Stimulated activated CD4-positive, alpha-beta T cell treated with anti-CD3 and anti-CD28 coated beads, Interleukin-1b, Interleukin-23, amount 100 ng/mL, for 24 hours (primary cell): ENCODE measurements around the gene WARS2.

Experiments used
- DNase-seq, 4 experiments: peaks; one replicate each; pipeline ENCODE4 v3.0.0-alpha.2; 2020; ENCODE audit warnings: low read depth in 4 of 4, low spot score in 1 of 4

WARS2 gene

DNA sequence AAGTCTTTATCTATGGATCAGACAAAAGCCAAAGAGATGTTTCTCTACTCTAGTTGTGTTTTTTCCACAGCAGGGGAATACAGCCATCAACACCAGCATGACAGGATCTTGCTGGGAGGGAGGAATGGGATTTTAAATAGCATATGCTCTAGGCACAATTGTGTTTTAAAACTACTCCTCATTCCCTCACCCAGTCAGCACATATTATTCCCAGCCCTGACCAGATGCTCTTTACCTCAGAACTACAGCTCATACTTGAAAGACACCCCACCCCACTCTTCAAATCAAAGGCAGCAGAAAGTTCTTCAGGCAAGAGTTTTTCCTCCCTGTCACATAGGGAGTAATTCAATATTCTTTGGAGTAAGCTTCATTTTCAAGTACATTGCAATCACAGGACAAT lies 106.1 kb downstream of the WARS2 start:
- no peak for DNase-seq

DNA sequence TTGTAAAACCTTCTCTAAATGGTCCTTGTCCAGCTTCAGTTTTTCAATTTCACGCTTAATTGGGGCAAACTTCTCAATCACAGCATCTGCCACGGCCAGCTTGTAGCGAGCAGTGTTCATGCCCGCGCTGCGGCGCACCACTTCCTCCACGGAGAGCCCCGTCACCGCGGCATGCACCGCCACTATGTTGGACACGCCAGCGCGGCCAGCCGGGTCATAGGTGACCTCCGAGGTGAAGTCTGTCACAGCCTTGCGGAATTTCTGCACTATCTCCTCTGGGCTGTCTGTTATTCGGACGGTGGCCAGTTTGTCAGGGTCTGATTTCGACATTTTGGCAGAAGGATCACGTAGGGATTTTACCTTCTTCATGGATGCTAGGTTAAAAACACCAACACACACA lies 107.5 kb downstream of the WARS2 start:
- DNase-seq, result no peak

DNA sequence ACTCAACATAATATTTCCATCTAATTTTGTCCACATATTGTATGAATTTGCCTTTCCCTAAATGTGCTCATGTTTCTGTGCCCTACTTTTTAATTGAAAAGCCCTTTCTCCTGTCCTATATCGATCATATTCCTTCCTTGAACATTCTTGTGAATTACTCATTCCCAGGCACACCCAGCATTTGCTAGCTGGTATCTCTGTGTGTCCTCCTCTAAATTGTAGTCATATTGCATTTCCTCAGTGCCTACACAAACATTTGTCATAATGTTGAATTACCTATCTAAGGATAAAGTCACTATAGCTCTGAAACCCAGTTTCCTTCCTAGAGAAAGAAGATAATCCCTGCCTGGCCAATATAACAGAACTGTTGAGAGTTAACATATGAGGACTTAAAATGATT lies 112.7 kb downstream of the WARS2 start:
- no peak for DNase-seq

DNA sequence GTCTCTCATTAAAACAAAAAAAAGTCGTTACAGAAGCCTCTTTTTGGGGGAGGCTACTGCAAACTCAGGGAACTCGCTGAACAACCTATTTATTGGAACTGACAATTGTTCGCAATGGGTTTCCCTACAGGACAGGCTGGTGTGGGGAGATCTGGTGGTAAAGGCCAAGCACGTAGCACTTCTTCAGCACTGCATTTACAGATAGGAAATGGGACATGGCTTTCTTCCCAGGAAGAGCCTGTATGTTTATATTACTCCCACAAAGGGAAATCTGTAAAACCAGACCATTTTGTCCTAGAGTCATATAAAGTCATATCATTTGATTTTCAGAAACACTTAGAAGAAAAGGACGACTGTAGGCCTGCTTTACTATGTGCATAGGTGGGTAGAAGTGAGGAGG lies 113.5 kb downstream of the WARS2 start:
- no peak for DNase-seq

DNA sequence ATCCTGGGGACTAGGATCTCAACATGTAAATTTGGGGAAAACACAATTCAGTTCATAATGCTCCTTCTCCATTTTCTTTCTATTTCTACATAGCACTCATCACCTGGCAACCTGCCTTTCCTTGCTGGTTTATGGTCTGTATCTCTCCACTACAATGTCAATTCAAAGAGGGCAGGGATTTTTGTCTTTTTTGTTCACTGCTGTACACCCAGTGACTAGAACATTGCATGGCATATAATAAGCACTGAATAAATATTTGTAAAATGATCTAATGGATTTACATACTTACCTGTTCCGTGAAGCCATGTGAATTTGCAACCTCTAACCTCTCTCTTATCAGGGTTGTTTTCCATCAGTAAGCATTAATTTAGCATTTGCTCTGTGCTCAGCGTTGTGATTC lies 124.9 kb downstream of the WARS2 start:
- DNase-seq, result no peak

DNA sequence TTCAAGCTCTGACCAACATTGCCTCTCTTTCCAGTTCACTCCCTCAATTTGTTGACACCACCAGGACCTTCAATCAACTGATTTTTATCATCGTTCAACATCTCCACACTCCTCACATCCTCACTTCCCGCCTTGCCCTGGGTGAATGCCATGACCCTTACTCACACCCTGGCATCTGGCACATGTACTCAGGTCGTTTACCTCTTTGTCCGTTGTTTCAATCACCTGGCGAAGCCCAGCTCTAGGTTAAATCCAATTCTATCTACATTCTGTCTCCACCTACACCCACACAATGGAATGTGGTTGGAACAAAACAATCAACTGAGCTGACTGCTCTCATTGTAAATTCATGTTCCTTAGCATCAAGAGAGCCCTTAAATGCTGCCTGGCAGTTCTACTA lies 128.1 kb downstream of the WARS2 start:
- DNase-seq, result no peak

DNA sequence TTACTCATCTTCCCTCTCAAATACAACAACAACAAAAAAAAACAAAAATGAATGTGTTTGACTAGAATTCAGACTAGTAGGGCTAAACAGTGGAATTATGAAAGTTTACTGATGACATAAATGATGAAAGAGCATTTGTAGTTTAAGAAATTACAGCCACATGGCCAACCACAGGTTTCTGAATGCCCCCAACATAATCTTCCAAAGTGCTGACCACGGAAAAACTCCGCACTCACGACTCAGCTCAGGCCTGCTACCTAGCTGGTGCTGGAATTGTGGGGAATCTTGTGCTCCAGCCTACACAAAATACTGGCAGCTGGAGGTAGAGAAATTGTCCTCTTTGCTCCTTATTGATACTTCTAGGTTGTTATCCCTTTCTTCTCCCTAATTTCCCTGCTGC lies 128.7 kb downstream of the WARS2 start:
- no peak for DNase-seq

DNA sequence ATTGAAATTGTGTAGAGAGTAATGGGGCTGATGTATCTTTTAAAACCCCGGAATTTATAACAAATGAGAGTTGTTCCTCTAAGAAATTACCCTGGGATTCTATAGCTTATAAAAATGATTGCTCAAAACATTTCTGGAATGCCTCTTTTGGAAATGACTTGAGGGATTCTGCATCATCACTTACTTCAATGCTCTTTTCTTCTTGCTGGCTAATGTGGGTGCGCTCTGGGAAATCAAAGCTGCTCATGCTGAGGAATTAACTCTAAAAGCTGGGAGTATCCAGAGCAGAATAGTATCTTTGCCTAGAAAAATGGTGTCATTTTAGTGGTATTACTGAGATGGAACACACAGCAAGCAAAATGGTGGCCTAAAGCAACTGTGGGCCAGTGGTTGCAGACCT lies 129.3 kb downstream of the WARS2 start:
- DNase-seq, result no peak

DNA sequence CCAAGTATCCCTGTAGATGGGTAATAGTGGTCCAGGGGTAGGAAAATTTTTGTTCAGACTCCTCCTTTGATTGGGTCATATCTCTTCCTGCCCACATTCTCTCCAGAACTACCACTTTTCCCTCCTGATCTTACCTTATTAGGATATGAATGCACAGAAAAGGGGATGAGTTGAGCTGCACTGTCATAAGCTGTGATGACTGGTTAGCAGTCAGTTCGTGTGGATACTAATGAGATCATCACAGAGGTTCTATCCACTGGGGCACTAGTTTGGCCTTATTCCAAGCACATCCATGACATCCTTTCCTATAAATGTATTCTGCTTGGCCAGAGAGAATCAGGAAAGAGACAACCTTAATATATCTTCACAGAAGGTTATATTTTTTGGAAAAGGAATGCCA lies 130.3 kb downstream of the WARS2 start:
- DNase-seq, result no peak

DNA sequence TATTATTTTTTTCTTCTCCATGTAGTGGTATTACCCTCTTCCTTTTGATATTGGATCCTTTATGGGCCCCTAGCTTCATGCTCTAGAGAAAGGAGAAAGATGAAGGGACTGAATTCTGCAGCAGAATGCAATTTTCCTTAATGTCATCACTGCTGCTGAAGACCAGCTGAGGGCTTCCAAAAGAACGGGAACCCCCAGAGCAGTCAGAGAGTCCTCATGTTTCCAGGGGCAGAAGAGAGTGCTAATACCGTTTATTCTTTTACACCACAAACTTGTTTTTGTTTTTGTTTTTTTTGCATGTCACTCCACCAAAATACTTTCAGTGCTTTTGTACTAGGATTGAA lies 131.2 kb downstream of the WARS2 start:
- DNase-seq, result no peak

DNA sequence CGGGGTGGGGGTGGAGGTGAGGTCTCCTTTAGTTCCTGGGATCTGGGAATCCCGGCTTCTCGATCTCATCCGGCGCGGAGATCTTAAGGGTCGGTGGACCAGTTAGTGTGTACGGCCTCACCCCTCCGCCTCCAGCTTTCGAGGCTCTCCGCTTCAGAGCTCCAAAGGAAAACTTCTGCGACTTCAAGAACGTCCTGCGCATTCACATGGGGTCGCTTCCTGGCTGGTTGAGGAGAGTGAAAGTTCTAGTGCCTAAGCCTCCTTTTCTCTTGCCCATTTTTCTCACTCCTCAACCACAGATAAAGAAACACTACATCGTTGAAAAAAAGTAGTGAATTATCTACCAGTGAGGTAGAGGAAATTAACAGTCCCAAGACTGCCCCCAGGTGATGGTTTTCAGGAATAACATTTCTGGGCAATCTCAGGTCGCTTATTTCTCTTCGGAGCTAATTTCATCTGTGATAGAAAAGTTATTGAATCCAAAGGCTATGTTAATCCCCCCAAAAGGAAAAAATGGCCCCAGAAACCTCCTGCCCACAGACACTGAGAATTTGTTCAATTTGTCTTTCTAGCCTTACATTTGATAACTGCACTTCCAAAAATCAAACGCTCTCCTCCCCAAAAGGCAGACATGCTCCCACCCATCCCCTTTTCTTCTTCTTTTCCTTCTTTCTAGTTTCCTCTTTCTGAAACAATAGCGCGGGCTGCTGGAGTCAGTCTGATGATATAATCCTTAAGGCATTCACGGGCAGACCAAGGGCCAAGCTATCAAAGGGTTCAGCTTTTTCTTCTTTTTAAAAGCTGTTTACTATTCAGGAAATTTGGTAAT lies 131.8 kb downstream of the WARS2 start:
- DNase-seq, result no peak

DNA sequence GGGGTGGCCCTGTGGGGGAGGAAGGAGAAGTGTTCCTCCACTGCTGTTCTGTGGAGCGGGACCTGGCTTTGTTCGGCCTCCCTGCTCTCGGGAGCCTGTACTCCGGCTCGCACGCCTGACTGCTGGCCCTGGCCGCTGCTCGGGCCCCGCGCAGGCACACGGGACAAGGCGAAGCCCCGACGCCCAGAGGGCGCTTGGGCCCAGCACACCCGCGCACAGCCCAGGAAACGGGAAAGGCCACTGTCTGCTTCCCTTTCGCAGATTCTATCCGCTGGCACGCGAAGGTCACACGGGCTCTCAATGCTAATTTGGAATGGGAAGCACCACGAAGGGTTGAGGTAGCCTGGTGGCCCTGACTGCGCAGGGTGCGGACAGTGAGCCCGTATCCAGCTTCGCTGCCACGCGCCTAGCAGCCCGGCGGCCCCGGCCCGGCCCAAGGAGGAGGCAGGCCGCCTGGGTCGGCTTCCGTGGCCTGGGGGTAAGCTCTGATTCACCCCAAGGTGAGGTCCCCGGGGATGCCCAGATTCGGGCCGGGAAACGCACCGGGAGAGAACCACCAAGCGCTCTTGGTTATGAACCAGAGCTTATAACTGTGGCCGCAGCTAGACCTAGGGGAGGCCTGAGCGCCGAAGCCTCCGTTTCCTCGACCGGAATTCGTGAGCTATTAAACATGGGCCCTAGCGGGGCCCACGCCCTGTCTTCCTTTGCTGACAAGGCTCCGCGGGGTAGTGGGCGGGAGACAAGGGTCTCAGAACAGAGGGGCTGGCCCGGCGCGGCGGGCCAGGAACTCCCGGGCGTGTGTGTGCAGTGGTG lies 132.6 kb downstream of the WARS2 start:
- DNase-seq, result no peak

DNA sequence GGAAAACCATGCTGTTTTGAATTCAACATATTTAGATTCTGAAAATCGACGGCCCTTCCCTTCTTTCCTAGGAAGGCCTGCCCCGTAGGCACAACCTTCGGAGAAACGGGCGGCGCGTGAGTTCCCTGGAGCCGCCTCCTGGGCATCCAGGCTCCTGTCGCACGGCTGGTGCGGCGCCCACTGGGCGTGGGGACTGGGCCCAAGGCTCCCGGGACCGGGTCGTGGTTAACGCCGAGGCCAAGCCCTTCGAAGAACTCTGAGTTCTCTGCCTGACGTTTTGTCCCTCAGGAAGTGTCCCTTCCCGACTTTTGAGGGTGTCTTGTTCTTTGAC lies 133.1 kb downstream of the WARS2 start:
- DNase-seq, result no peak

DNA sequence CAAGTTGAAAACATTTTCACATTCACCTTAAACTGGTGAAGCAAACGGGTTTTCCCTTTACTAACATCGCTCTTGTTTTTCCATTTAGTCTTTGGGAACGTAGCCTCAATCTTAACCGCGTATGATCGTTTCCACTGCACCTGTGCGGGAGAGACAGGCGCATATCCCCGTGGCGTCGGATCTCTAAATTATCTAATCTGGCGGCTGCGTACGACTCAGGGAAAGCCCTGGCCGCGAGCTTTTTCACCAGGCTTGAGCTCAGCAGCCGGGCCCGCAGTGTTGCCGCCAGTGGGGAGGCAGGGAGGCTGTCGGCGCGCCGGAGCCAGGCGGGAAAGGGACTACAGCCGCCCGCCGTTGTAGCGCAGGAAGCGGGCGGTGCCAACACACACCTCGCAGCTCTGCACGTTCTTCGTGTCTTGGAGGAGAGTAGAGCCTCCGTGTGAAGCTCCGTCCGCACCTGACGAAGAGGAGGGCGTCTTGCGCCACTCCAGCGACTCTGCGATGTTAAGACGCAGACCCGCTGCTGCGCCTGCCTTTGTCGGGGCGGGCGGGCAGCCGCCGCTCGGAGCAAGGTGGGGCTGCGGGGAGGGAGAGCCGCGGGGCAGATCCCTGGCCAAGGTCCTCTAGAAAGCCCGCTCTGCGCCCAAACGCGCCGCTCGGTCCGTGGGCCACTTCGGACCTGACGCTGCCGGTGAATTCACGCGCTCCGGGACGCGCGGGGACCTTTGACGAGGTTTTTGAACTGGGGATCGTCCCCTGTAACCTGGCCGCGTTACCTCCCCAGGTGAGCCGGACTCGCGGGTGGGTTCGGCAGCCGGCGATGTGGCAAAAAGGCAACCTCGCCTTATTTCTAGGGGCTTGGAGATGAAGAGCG lies 133.8 kb downstream of the WARS2 start:
- no peak for DNase-seq

DNA sequence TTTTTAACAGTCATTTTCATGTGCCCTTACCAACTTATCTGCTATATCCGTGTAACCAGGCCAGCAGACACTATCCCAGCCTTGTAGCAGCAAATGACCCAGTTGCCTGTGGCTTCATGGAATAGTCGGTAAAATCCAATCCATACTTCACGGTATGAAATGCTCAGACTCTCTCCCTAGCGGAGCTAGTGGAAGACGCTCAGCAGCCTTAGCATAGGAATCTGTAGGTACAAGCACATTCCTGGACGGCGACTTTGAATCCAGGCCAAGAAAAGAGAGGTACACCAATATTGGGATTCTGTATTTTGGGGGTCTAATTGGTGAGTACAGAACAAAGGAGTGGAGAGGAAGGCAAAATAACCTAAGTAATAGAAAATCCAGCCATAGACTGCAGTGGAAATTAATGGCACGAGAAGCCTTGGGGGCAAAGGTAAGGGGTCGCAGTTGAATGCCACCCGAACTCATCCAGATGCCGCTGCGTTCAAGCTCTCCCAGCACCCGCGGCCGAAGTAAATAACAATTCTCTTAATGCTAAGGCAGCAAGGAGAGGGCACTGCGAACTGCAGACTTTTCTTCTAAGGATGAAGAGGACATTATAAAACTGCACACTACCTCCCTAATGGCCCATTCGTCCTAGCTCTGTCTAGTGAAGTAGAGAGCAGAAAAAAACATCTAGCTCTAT lies 134.6 kb downstream of the WARS2 start:
- DNase-seq, result no peak

DNA sequence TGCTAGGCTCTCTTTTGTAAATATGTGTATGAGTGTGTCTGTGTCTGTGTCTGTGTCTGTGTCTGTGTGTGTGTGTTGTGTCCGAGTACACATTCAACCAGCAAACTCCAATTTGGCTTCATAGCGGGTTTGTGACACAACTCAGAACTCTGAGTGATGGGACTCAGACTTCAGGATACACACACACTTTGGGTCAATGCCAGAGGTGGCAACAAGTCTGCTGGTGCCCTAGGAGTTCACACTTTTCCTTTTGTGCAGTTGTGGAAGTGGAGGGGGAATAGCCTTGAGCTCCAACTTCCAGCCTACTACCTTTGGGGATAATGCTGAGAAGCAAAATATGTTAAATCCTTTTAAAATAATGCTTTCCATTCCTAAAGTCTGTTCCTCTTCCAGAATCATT lies 135.7 kb downstream of the WARS2 start:
- no peak for DNase-seq

DNA sequence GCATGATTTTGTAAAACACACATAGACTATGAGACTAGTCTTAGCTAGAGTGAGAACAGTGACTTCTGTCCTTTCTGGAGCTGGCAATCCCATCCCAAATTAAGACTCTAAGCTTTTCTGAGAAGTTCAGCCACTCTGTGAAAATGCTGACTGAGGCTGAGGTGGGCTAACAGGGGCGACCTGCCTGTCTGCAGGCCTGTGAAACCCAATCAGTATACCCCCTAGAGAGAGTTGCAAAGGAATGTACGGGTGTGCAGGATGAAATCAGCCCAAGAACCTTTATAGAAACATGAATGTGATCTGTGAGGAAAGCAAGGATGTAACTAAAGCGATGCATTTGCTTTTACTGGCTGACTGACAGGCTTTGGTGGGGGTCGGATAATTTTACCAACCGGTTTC lies 136.3 kb downstream of the WARS2 start:
- no peak for DNase-seq

DNA sequence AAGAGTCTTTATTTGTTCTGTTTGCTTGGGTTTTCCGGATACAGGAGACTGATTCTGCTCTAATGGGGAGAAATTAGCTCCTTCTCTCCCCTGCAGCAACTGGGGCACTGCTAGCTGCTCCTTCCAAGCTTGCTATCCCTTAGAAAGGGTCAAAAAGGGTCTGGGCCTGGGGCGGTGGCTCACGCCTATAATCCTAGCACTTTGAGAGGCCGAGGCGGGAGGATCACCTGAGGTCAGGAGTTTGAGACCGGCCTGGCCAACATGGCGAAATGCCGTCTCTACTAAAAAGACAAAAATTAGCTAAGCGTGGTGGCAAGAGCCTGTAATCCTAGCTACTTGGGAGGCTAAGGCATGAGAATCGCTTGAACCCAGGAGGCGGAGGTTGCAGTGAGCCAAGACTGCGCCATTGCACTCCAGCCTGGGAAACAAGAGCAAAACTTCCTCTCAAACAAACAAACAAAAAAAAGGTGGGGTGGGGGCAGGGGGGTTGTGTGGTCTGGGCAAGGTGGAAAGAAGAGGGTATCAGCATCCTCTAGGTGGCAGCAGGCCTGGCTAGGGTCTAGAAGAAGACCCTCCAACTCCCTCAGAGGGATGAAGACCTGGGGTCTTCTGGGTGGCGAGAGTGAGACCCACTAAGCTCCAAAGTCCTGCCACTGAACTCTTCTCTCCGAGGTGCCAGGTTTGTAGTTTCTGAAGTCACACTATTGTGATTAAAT lies 136.9 kb downstream of the WARS2 start:
- no peak for DNase-seq

DNA sequence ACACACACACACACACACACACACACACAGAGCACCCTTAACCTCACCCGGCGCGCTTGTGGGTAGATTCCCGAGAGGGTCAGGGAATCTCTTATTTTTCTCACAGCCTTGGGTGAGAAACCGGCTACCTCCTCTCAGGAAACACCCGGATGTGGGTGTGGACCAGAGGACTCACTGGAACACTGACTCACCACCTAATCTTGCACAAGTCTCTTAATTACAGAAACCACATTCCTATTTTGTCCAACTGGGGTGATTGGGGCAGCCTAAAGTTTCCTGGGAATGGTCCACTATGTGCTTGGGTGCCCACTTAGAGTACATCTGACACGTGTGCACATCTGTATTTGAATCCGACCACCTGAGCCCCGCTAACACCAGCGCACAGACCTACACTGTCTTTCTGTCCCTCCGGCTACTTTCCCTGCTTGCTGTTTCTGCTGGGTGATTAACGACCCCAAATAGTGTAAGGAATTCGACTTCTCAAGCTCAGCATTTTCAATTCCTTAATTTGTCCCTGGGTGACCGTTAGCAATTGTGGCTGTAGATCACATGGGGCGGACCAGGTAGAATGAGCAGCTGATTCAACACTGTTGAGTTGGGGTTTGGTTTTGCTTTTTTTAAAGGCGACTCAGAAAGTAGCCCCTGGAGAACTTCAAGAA lies 138.3 kb downstream of the WARS2 start:
- no peak for DNase-seq
